Measurements from ENCODE around the gene CEP350.

Gene CEP350

DNA sequence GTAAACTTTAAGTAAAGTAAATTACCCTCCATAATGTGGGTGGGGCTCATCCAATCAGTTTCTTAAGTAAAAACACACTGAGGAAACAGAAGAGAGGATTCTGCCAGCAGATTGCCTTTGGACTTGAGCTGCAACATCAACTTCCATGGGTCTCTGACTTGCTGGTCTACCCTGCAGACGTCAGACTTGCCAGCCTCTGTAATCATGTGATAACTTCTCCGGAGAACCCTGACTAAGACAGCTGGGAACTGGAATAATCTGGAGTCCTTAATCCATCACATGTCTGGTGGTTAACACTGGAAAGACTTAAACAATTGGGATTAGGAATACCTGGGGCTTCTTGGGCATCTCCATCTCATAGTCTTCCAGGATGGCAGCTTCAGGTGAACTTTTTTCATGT is 13.2 kb upstream of the CEP350 start:
- H3K4me3 ChIP-seq (ENCODE audit: low read depth, low read length): no peak overlapping the region
- TF ChIP-seq, protein P1, sequence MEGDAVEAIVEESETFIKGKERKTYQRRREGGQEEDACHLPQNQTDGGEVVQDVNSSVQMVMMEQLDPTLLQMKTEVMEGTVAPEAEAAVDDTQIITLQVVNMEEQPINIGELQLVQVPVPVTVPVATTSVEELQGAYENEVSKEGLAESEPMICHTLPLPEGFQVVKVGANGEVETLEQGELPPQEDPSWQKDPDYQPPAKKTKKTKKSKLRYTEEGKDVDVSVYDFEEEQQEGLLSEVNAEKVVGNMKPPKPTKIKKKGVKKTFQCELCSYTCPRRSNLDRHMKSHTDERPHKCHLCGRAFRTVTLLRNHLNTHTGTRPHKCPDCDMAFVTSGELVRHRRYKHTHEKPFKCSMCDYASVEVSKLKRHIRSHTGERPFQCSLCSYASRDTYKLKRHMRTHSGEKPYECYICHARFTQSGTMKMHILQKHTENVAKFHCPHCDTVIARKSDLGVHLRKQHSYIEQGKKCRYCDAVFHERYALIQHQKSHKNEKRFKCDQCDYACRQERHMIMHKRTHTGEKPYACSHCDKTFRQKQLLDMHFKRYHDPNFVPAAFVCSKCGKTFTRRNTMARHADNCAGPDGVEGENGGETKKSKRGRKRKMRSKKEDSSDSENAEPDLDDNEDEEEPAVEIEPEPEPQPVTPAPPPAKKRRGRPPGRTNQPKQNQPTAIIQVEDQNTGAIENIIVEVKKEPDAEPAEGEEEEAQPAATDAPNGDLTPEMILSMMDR (IDR thresholded peaks at IDR 0.05; ENCODE audit: low read depth, low read length): no peak

DNA sequence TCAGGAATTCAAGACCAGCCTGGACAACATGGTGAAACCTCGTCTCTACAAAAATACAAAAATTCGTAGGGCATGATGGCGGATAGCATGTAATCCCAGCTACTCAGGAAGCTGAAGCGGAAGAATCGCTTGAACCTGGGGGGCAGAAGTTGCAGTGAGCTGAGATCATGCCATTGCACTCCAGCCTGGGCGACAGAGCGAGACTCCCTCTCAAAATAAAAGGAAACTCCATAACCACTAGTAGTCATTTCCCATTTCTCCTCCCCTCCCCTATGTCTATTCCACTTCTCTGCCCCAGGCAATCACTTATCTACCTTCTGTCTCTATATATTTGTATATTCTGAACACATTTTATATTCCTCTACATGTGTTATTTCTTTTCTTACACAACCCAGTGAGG is 4.0 kb upstream of the CEP350 start:
- H3K4me3 ChIP-seq (ENCODE audit: low read depth, low read length): no peak overlapping the region
- TF ChIP-seq, protein P1 (IDR thresholded peaks at IDR 0.05; ENCODE audit: low read depth, low read length): no peak

DNA sequence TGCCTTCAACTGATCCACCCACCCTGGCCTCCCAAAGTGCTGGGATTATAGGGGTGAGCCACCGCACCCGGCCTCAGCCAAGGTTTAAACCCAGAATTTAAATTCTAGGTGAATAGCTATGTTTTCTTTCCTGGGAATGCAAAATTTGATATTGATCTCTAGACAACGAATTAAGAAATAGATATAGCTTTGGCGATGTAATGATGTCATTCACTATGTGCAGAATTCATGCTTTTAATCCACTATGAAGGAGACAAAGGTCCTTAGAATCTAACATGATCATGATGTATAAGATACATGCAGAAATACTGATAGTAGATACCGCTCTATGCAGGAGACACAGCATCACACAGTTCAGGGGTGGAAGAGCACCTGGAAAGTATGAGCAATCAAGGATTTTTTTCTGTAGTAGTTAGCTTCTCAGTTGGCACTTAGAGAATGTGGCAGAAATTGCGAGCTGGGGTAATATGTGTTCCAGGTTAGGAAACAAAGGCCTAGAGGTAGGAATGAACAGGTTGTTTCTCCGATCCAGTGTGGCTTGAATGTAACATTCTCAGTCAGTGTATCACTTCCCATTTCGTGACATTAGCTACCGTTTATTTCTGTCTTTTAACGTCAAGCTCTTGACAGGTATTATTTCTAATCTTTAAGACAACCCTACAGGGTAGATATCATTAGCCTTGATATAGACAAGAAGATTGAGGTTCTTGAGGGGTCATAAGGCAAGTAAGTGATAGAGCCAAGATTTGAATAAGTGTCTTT is 3.0 kb upstream of the CEP350 start:
- TF ChIP-seq, protein P1 (IDR thresholded peaks at IDR 0.05; ENCODE audit: low read depth, low read length): no peak
- no peak overlapping the region for H3K4me3 ChIP-seq (ENCODE audit: low read depth, low read length)

DNA sequence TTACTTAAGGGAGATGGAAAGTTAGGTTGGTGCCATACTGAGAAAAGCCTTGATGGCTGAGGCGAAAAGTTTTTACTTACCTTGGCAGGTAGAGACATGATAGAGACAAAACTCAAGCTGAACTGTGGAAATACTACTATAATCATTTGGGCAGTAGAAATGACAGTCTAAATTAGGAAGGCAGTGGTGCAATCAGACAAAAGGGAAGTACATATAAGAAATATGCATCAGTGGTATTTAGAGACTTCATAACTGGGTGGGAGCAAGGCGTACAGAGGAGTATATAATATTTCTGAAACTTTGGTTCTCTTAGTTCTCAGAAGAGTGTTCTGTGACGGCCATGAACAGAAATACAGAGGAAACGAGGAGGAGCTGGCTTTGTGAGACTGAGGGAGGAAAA is 2.4 kb upstream of the CEP350 start:
- TF ChIP-seq, protein P1 (IDR thresholded peaks at IDR 0.05; ENCODE audit: low read depth, low read length): no peak
- no peak overlapping the region for H3K4me3 ChIP-seq (ENCODE audit: low read depth, low read length)

DNA sequence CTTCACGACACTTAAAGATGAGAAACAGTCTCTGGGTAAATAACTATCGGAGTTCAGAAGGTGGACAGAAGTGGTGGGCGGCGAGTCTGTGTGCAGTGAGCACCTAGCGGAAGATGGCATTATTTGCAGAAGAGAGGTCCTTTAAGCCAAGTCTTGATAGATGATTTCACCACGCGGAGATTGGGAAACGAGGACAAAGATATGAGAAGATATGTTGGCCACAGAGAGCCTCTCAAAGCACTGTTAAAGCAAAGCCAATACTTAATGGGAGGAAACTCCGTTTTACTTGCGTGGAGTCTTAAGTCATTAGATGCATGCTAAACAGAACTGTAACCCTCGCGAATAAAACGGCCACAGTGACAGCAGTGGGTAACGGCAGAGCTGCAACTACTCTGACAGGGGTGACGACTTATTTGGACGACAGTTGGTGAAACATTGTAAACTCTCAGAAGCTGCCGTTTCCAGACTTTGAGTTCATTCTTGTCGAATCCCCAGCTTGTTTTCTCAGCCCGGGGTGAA is 577 bp upstream of the CEP350 start:
- peak overlapping the region; percentile 94 for H3K4me3 ChIP-seq (ENCODE audit: low read depth, low read length)
- TF ChIP-seq, protein P1 (IDR thresholded peaks at IDR 0.05; ENCODE audit: low read depth, low read length): no peak; the same call in 1 of the 2 replicates

DNA sequence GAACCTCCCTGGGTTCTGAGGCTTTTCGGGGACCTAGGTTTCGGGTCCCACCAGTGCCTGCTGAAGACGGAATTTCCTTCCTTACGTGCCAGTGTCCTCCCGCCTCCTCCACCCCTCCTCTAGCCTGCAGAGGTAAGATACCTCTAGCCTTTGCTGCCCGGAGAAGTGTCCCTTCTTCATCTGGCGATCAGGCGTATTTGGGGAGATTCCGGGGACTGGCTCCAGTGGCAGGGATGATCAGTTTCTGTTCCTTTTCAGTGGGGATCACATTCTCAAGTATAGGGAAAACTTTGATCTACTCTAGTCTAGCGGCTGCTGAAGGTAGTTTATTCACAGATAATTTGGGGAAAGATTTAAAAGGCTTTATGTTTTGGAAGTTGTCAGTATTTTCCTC is 674 bp downstream of the CEP350 start:
- TF ChIP-seq, protein P1 (IDR thresholded peaks at IDR 0.05; ENCODE audit: low read depth, low read length): no peak
- peak overlapping the region; percentile 94 for H3K4me3 ChIP-seq (ENCODE audit: low read depth, low read length)

DNA sequence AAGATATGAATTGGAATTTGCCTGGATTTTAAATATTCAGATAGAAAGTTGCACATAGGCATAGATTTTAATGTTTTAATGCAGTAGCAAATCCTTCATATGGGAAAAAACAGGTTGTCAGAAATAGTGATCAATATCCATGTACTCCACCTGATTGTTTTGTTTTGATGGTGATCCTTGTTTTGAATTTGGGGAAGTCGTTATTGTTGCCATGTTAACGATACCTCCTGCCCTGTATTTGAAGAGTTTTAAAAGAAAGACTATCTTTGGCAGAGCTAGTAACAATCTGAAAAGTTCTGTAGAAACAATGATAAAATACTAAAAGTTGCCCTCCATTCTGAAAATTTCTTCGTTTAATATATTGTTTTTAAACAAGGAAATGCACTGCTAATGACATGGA is 1.1 kb downstream of the CEP350 start:
- TF ChIP-seq, protein P1 (IDR thresholded peaks at IDR 0.05; ENCODE audit: low read depth, low read length): no peak
- peak overlapping the region; percentile 94 for H3K4me3 ChIP-seq (ENCODE audit: low read depth, low read length)
